Measurements from ENCODE around the gene ARHGAP31.

DNA sequence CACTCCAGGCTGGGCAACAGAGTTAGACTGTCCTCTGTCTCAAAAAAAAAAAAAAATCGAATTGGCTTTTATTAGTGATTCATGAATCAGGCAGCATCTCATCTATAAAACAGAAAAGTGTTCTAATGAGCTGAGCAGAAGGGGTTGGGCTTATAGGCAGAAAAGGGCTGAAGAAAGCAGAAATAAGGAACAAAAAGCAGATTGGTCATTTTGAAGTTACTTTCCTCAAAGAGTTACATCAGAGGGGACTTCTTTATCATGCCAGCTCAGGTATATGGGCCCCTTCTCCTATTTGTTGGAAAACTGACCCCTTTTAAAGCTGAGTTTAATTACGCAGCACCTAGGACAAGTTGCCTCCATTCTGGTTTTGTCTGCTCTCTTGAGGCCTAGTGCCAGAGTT lies 173.9 kb downstream of the ARHGAP31 start:
- TF ChIP-seq EZH2phosphoT487 (IDR thresholded peaks at IDR 0.05; ENCODE audit: borderline replicate concordance, low read length), result no peak
- TF ChIP-seq, protein P1, sequence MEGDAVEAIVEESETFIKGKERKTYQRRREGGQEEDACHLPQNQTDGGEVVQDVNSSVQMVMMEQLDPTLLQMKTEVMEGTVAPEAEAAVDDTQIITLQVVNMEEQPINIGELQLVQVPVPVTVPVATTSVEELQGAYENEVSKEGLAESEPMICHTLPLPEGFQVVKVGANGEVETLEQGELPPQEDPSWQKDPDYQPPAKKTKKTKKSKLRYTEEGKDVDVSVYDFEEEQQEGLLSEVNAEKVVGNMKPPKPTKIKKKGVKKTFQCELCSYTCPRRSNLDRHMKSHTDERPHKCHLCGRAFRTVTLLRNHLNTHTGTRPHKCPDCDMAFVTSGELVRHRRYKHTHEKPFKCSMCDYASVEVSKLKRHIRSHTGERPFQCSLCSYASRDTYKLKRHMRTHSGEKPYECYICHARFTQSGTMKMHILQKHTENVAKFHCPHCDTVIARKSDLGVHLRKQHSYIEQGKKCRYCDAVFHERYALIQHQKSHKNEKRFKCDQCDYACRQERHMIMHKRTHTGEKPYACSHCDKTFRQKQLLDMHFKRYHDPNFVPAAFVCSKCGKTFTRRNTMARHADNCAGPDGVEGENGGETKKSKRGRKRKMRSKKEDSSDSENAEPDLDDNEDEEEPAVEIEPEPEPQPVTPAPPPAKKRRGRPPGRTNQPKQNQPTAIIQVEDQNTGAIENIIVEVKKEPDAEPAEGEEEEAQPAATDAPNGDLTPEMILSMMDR (IDR thresholded peaks at IDR 0.05; ENCODE audit: low read depth, low read length, poor library complexity, severe bottlenecking), result no peak
